Endodermal cell (in vitro differentiated cells): ENCODE results near the gene VAV1. TPM values are rescaled to one million over a fixed set of nuclear protein-coding genes. Genes with fewer than 3 reads are reported as not detected.

Experiments used
- DNase-seq: peaks from one replicate; pipeline ENCODE4 v3.0.0-alpha.2; 2017
- H3K27ac ChIP-seq: 2 replicates; pipeline ENCODE4 v1.5.1; 2013; ENCODE audit warnings: mild to moderate bottlenecking, low read depth, low read length, moderate library complexity
- H3K27me3 ChIP-seq: 2 replicates; pipeline ENCODE4 v1.6.1; 2013; ENCODE audit warnings: mild to moderate bottlenecking, low read length, moderate library complexity; ENCODE audit not compliant: insufficient read depth, control insufficient read depth, poor library complexity, severe bottlenecking
- H3K36me3 ChIP-seq: 2 replicates; pipeline ENCODE4 v1.7.0; 2013; ENCODE audit warnings: mild to moderate bottlenecking, low read length, moderate library complexity; ENCODE audit not compliant: control insufficient read depth, insufficient read depth
- H3K4me1 ChIP-seq: one replicate; pipeline ENCODE4 v1.7.0; 2013; ENCODE audit warnings: low read length; ENCODE audit not compliant: control insufficient read depth, insufficient read depth
- H3K4me3 ChIP-seq: 2 replicates; pipeline ENCODE4 v1.5.1; 2013; ENCODE audit warnings: mild to moderate bottlenecking, low read length, moderate library complexity
- H3K9ac ChIP-seq: 2 replicates; pipeline ENCODE4 v1.6.1; 2013; ENCODE audit warnings: mild to moderate bottlenecking, low read length, moderate library complexity; ENCODE audit not compliant: poor library complexity, severe bottlenecking; ENCODE audit errors: extremely low read depth
- H3K9me3 ChIP-seq: 2 replicates; pipeline ENCODE4 v1.6.1; 2013; ENCODE audit warnings: mild to moderate bottlenecking, low read length, moderate library complexity; ENCODE audit not compliant: control insufficient read depth
- H3K27ac Mint-ChIP-seq: 2 replicates; pipeline ENCODE4 v1.8.0; 2020; ENCODE audit warnings: mixed read lengths
- H3K27me3 Mint-ChIP-seq: 2 replicates; pipeline ENCODE4 v1.8.0; 2021; ENCODE audit warnings: mild to moderate bottlenecking, mixed read lengths; ENCODE audit not compliant: insufficient read depth
- H3K36me3 Mint-ChIP-seq: 2 replicates; pipeline ENCODE4 v1.8.0; 2020; ENCODE audit warnings: low read depth, mixed read lengths
- H3K4me1 Mint-ChIP-seq: 2 replicates; pipeline ENCODE4 v1.8.0; 2020; ENCODE audit warnings: mixed read lengths
- H3K4me3 Mint-ChIP-seq: 2 replicates; pipeline ENCODE4 v1.8.0; 2020; ENCODE audit warnings: mild to moderate bottlenecking, moderate library complexity, mixed read lengths
- H3K9me3 Mint-ChIP-seq: 2 replicates; pipeline ENCODE4 v1.8.0; 2020; ENCODE audit warnings: mild to moderate bottlenecking, mixed read lengths
- CTCF ChIP-seq: fragments of 200-600 bp; sonication (generic); conservative IDR thresholded peaks from 2 replicates; pipeline ENCODE4 v1.5.0; 2021; ENCODE audit warnings: antibody characterized with exemption, mild to moderate bottlenecking
- WGBS, 2 experiments: methylation state at CpG; one replicate each; pipeline versions ENCODE4 v1.1.5 to v1.1.7; 2013; ENCODE audit warnings: missing lambda C conversion rate in 2 of 2, mixed read lengths in 1 of 2; ENCODE audit not compliant: insufficient coverage in 1 of 2, insufficient read length in 1 of 2; 5-methylcytosine and 5-hydroxymethylcytosine counted together
- total RNA-seq, 2 donors: library from RNA; stranded (reverse); fragmentation: NEBNext Ultra II Directional in 1 of 2; extraction: Animal tissue kit (Norgen Biotek cat#: 25700) in 1 of 2; gene quantifications; 2 replicates in 1 of 2; 3 replicates in 1 of 2; pipeline ENCODE4 v1.2.1, GENCODE V29; 2021

The VAV1 gene
- total RNA-seq, 2 donors from 2014 or later: not detected

- Mint-ChIP-seq H3K27me3 (no peaks in the 10 kb centered on the region), H3K9me3 (no peaks in the 10 kb centered on the region), H3K4me1 (peaks cover 2% of the 10 kb centered on the region), H3K4me3 (peak overlapping the region; percentile 65), H3K36me3 (peaks cover 51% of the 10 kb centered on the region), H3K27ac (peak overlapping the region; percentile 98)
- Histone ChIP-seq H3K9me3 (no peaks in the 10 kb centered on the region), H3K27me3 (no peaks in the 10 kb centered on the region), H3K9ac (no peak overlapping the region), H3K4me3 (no peak overlapping the region), H3K36me3 (peaks cover 51% of the 10 kb centered on the region), H3K27ac (no peak overlapping the region), H3K4me1 (no peaks in the 10 kb centered on the region)
- DNase-seq: peak; percentile 100
- peak; percentile 66 for TF ChIP-seq CTCF
- WGBS, 2 experiments: 70 to 81% methylated on average over 27 to 50 of the region's 50 CpGs
Measured at GRCh38 chr19:6753178-6754031, 19.1 kb upstream of the VAV1 start.

DNA sequence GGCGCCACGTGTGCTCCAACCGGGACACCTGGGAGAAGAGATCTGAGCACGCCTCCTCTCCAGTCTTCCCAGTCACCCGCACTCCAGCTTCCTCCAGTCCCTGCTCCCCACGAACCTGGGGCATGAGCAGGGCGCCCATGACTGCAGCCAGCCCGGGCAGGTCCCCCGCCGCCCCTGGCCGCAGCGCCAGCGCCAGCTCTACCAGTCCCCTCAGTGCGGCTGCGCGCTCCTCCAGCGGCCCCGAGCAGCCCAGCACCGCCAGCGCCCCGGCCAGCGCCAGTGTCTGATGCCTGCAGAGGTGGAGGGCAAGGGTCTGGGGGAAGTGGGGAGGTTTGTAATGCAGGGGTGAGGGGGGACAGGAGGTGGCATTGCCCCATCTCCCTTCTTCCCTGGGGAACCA is 18.4 kb upstream of the VAV1 start:
- no peak overlapping the region for H3K27ac Mint-ChIP-seq
- H3K9me3 Mint-ChIP-seq: no peaks in the 10 kb centered on the region
- H3K4me3 Mint-ChIP-seq: no peak overlapping the region
- Histone ChIP-seq H3K9me3 (no peaks in the 10 kb centered on the region), H3K9ac (no peak overlapping the region), H3K4me1 (no peaks in the 10 kb centered on the region), H3K27ac (no peak overlapping the region), H3K27me3 (no peaks in the 10 kb centered on the region), H3K4me3 (no peak overlapping the region), H3K36me3 (peaks cover 44% of the 10 kb centered on the region)
- DNase-seq: peak; percentile 51
- peaks cover 48% of the 10 kb centered on the region for H3K36me3 Mint-ChIP-seq
- 95 to 100% methylated on average over 5 to 22 of the region's 22 CpGs for WGBS, 2 experiments
- TF ChIP-seq CTCF: no peak
- H3K4me1 Mint-ChIP-seq: peaks cover 2% of the 10 kb centered on the region
- no peaks in the 10 kb centered on the region for H3K27me3 Mint-ChIP-seq

- Histone ChIP-seq H3K4me1 (no peaks in the 10 kb centered on the region), H3K9ac (no peak overlapping the region), H3K4me3 (no peak overlapping the region), H3K36me3 (peaks cover 41% of the 10 kb centered on the region), H3K9me3 (no peaks in the 10 kb centered on the region), H3K27ac (no peak overlapping the region), H3K27me3 (no peaks in the 10 kb centered on the region)
- WGBS, 2 experiments: 95 to 96% methylated on average over 13 to 22 of the region's 23 CpGs
- no peak for TF ChIP-seq CTCF
- Mint-ChIP-seq H3K27me3 (no peaks in the 10 kb centered on the region), H3K36me3 (peaks cover 47% of the 10 kb centered on the region), H3K4me1 (peaks cover 2% of the 10 kb centered on the region), H3K27ac (no peak overlapping the region), H3K9me3 (no peaks in the 10 kb centered on the region), H3K4me3 (no peak overlapping the region)
- no peak for DNase-seq
Measured at GRCh38 chr19:6754653-6755463, 17.6 kb upstream of the VAV1 start.
